ENCODE measurements around the gene ARHGEF28.

DNA sequence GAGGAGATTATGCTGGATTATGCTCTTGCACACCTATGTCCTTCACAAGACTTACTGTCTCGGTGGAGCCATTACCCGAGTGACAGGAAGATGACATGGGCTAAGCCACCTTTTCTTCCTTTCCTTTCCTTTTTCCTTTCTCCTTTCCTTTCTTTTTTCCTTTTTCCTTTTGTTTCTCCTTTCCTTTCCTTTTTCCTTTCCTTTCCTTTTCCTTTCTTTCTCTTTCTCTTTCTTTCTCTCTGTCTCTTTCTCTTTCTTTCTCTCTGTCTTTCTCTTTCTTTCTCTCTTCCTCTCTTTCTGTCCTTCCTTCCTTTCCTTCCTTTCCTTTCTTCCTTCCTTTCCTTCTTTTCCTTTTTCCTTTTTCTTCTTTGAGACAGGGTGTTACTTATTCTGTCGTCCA lies 202.5 kb downstream of the ARHGEF28 start:
- no peak for TF ChIP-seq POLR2A (IDR thresholded peaks at IDR 0.05)
- TF ChIP-seq, protein P1, sequence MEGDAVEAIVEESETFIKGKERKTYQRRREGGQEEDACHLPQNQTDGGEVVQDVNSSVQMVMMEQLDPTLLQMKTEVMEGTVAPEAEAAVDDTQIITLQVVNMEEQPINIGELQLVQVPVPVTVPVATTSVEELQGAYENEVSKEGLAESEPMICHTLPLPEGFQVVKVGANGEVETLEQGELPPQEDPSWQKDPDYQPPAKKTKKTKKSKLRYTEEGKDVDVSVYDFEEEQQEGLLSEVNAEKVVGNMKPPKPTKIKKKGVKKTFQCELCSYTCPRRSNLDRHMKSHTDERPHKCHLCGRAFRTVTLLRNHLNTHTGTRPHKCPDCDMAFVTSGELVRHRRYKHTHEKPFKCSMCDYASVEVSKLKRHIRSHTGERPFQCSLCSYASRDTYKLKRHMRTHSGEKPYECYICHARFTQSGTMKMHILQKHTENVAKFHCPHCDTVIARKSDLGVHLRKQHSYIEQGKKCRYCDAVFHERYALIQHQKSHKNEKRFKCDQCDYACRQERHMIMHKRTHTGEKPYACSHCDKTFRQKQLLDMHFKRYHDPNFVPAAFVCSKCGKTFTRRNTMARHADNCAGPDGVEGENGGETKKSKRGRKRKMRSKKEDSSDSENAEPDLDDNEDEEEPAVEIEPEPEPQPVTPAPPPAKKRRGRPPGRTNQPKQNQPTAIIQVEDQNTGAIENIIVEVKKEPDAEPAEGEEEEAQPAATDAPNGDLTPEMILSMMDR (IDR thresholded peaks at IDR 0.05) = no peak
